OCI-LY1 (cell line): ENCODE data around the gene ACTRT2.

Experiments used
- CTCF ChIP-seq: fragments of 200-600 bp; sonication (generic), shearing (Covaris generic); IDR thresholded peaks from 2 replicates; pipeline ENCODE4 v1.5.1; 2017; ENCODE audit warnings: mild to moderate bottlenecking, antibody characterized with exemption, low read length, moderate library complexity, mixed read lengths
- EZH2 ChIP-seq: fragments of 200-600 bp; sonication (generic), shearing (Covaris generic); IDR thresholded peaks from 2 replicates; pipeline ENCODE4 v1.8.0; 2017; ENCODE audit warnings: borderline replicate concordance, mixed run types, mild to moderate bottlenecking, antibody characterized with exemption, low read length, moderate library complexity, mixed read lengths

DNA sequence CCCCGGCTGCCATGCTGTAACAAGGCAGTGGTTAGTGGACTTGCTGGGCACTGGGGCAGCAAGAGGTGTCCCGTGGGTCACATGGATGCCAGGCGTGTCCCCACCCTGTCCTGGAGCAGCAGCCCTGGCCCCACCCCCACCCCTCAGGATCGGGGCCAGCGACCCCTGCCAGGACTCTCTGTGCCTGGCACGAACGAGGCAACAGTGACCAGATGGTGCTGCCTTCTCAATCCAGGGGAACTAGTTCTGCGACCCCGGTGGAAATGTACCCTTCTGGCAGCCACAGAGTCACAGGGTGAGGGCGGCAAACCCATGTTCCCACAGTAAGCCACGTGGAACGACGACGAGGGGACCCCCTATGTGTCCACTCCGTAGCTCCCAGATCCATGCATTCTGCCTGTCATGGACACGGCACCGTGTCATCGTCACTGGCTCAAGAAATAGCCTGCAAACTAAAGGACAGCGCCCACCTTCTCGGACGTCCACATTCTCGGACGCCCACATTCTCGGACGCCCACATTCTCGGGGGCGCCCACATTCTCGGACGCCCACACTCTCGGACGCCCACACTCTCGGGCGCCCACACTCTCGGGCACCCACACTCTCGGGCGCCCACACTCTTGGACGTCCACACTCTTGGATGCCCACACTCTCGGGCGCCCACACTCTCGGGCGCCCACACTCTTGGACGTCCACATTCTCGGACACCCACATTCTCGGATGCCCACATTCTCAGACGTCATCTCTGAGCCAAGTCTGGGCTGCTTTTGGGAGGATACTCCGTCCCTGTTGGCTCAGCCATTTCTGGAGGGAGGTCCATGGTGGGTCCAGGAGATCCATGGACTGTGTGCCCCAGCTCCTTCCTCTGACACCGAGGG is 19.6 kb upstream of the ACTRT2 start:
- TF ChIP-seq CTCF = no peak
- TF ChIP-seq EZH2 = no peak
